T-helper 1 cell (primary cell): ENCODE data around the gene OR1A2.
"Not testable (repeated sequence)": the region's sequence is repeated elsewhere in the genome, so short reads cannot be mapped to it uniquely, and the experiment has no call there.

Source experiments
- DNase-seq, 5 donors: peaks; one replicate each; pipeline ENCODE4 v3.0.0-alpha.2; 2012 to 2020
- total RNA-seq, 4 donors: gene quantifications; one replicate each; lab custom pipeline; 2026; lab: John Stamatoyannopoulos, UW

OR1A2 gene, protein sequence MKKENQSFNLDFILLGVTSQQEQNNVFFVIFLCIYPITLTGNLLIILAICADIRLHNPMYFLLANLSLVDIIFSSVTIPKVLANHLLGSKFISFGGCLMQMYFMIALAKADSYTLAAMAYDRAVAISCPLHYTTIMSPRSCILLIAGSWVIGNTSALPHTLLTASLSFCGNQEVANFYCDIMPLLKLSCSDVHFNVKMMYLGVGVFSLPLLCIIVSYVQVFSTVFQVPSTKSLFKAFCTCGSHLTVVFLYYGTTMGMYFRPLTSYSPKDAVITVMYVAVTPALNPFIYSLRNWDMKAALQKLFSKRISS
- total RNA-seq = 0 reads per million in 4 donors

DNA sequence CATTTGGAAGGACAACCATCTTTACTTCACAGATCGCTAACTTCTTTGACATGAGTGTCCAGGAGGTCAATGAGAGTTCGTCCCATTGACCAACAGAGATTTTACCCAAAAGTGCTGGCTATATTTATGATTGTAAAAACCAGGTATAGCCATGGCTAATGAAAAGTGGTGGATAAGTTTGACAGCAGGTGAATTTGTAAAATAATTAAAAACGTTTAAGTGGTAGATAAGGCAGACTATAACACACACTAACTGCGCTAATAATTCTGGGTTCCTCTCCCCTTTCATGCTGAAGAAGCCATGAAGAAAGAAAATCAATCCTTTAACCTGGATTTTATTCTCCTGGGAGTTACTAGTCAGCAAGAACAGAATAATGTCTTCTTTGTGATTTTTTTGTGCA lies at the start of gene OR1A2:
Gene OR1A2, plus strand, starts transcription at position 301 of the 400 bp plus-strand sequence. Its CDS starts 0 bp downstream, at position 301.
- no peak for DNase-seq

DNA sequence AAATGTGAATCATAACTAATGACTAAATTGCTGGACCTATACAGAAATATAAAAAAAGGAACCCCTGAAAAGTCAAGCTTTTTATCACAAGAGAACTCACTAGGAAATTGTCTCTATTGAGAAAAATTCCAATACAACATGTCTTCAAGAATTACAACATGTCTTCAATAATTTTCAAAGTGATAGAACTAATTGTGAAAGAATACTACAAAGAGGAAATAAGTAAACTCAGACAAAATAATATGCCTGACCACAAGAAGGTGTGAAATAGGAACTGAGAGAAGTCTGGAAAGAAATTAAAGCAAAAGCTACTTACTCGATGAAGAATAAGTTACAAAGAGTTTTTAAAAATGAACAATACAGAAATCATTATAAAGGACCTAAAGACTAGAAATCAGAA lies 40.1 kb upstream of the OR1A2 start:
- DNase-seq = no peak

DNA sequence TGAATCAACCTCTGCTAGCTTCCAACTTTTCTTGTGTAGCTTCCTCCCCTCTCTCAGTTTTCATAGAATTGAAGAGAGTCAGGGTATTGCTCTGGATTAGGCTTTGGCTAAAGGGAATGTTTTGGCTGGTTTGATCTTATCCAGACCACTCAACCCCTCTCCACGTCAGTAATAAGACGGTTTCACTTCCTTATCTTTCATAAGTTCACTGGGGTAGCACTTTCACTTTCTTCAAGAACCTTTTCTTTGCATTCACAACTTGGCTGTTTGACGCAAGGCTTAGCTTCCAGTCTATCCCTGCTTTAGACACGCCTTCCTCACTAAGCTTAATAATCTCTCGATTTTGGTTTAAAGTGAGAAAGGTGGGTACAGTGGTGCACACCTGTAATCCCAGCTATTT lies 29.7 kb upstream of the OR1A2 start:
- DNase-seq = no peak

- no peak for DNase-seq
Observed at GRCh38 chr17:3189961-3190360, 7.4 kb upstream of the OR1A2 start.

GRCh38 chr17:3207367-3207766 lies 10.0 kb downstream of the OR1A2 start, which contains the start of gene OR1A1:
TSS of gene OR1A1 (plus strand) at chr17:3207667. CDS start at chr17:3215621, 7,954 bp downstream.
- DNase-seq = no peak

- DNase-seq = no peak
Observed at GRCh38 chr17:3208484-3208883, 11.2 kb downstream of the OR1A2 start.

DNA sequence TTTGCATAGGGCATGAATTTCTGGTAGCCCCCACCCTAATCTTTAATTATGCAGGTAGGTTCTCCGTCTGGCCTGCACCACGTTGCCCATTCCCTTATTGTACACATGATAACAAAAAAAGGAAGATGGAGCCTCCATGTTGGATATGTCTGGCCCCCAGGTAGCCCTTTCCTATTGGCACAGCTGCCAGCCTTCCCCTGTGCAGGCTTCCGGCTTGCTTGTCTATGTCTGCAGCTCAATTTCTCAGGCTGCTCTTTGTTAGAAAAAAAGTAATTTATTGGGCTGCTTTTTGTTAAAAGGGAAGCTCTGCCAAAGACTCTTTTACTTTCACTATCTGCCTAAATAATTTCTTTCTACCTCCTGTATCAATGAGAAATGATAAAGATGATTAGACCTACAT lies 15.7 kb downstream of the OR1A2 start:
- no peak for DNase-seq

GRCh38 chr17:3213587-3213986 lies 16.3 kb downstream of the OR1A2 start:
- no peak for DNase-seq

GRCh38 chr17:3219978-3220377 lies 22.7 kb downstream of the OR1A2 start:
- not testable (repeated sequence) for DNase-seq

DNA sequence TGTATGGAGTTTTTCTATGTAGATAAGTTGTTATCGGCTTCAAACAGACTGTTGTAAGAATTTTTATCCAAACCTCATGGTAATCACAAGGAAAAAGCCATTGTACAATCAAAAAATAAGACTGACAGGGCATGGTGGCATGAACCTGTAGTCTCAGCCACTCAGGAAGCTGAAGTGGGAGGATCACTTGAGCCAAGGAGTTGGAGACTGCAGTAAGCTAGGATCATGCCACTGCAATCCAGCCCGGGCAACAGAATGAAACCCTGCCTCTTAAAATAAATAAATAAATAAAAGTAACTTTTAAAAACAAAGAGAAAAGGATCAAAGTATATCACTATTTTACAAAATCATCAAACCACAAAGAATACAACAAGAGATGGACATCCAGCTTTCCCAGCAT lies 24.5 kb downstream of the OR1A2 start:
- DNase-seq = no peak

GRCh38 chr17:3222505-3222904 lies 25.2 kb downstream of the OR1A2 start:
- DNase-seq = no peak

- not testable (repeated sequence) for DNase-seq
Observed at GRCh38 chr17:3224721-3225352, 27.5 kb downstream of the OR1A2 start.

- not testable (repeated sequence) for DNase-seq
Observed at GRCh38 chr17:3232300-3232699, 35.0 kb downstream of the OR1A2 start.

GRCh38 chr17:3238685-3239084 lies 41.4 kb downstream of the OR1A2 start:
- not testable (repeated sequence) for DNase-seq

GRCh38 chr17:3241044-3241443 lies 43.7 kb downstream of the OR1A2 start:
- not testable (repeated sequence) for DNase-seq

DNA sequence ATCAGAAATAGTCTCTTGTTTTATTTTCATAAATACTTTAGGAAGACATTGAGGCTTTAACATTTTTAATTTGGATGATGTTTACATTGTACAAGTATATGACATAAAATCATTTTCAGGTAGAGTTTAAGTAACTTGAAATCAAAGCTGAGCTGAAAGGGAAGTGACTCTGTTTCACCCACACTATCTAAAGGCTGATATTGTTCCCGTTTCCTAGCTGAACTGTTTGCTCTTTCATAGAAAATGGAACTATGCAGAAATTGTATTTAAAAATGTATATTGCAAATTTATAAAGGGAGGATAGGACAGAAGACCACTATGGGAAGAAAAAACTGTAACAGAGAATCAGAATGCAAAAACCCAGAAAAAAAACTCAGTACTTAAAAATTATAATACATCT lies 47.5 kb downstream of the OR1A2 start:
- DNase-seq = not testable (repeated sequence)
